ENCODE measurements around the gene PPIP5K2.

DNA sequence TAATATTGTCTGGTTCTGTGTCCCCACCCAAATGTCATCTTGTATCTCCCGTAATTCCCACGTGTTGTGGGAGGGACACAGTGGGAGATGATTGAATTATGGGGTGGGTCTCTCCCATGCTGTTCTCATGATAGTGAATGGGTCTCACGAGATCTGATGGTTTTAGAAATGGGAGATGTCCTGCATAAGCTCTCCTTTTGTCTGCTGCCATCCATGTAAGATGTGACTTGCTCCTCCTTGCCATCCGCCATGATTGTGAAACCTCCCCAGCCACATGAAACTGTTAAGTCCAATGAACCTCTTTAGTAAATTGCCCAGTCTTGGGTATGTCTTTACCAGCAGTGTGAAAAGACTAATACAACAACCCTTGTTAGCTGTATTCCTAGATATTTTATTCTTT lies 44.7 kb upstream of the PPIP5K2 start:
- TF ChIP-seq, protein P1, sequence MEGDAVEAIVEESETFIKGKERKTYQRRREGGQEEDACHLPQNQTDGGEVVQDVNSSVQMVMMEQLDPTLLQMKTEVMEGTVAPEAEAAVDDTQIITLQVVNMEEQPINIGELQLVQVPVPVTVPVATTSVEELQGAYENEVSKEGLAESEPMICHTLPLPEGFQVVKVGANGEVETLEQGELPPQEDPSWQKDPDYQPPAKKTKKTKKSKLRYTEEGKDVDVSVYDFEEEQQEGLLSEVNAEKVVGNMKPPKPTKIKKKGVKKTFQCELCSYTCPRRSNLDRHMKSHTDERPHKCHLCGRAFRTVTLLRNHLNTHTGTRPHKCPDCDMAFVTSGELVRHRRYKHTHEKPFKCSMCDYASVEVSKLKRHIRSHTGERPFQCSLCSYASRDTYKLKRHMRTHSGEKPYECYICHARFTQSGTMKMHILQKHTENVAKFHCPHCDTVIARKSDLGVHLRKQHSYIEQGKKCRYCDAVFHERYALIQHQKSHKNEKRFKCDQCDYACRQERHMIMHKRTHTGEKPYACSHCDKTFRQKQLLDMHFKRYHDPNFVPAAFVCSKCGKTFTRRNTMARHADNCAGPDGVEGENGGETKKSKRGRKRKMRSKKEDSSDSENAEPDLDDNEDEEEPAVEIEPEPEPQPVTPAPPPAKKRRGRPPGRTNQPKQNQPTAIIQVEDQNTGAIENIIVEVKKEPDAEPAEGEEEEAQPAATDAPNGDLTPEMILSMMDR (IDR thresholded peaks at IDR 0.05): no peak
- TF ChIP-seq EZH2 (IDR thresholded peaks at IDR 0.05): no peak
- no peak for TF ChIP-seq EZH2phosphoT487 (IDR thresholded peaks at IDR 0.05)

Data from neural progenitor cell (in vitro differentiated cells).